ENCODE results near the gene ELF5. TPM values are rescaled to one million over a fixed set of nuclear protein-coding genes. Genes with fewer than 3 reads are reported as not detected.

The ELF5 gene
- total and polyA plus RNA-seq, 2 of the 8 experiments (the other 6 are each of a cell fraction or from before 2014, with no cell fraction given) = not detected

DNA sequence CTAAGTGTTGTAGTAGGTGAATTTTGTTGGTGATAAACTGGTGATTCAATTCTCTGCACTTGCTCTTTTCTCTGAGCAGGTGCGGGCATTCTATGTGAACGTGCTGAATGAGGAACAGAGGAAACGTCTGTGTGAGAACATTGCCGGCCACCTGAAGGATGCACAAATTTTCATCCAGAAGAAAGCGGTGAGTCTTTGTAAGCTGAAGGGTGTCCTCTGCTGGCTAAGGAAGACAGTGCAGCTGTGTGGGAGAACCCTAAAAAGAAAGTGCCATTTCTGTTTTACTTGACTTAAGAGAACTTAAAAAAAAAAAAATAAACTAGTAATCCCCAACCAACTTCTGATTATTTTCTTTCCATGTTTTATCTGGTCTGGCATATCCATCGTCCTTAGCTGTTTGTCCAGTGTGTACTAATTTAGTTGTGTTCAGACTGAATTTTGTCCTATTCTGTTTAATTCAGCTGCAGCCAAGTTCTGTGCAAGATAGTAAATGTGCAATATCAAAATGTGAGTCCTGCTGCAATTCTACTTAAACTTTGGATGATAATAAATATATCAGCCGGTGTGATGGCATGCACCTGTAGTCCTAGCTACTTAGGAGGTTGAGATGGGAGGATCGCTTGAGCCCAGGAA, 45.3 kb downstream of the ELF5 start:
- FAIRE-seq (peak; percentile 36), DNase-seq (ENCODE audit: low read depth in 1 of 2, low spot score in 2 of 2) (peak; percentile 7 to 57)
- Histone ChIP-seq H3K27ac (ENCODE audit: low read depth, low read length) (no peak overlapping the region), H3K14ac (ENCODE audit: insufficient read length) (no peak overlapping the region), H3K9me3 (ENCODE audit: insufficient read depth in 2 of 2, low read depth in 1 of 2, low read length in 1 of 2) (peaks cover 12% of the 10 kb centered on the region in 2 experiments; a peak in 2 of 4 replicates), H3K4me2 (ENCODE audit: insufficient read depth in 1 of 2, low read depth in 2 of 2, low read length in 2 of 2) (no peak overlapping the region), H2AFZ (ENCODE audit: low read length) (no peak overlapping the region), H3K23me2 (ENCODE audit: low read depth, low read length) (no peaks in the 10 kb centered on the region), H3K9ac (replicated peaks in 1 of 4; ENCODE audit: extremely low read depth in 1 of 4, low read depth in 3 of 4, low read length in 3 of 4) (no peak overlapping the region), H3K4ac (replicated peaks; ENCODE audit: insufficient read length, low read depth, low read length) (no peak overlapping the region), H4K20me1 (replicated peaks in 1 of 2; ENCODE audit: control insufficient read depth in 1 of 2, insufficient read depth in 2 of 2, low read length in 2 of 2) (no peaks in the 10 kb centered on the region), H3K23ac (ENCODE audit: insufficient read length) (no peak overlapping the region), H2BK5ac (ENCODE audit: low read depth, low read length) (no peak overlapping the region), H3K18ac (ENCODE audit: extremely low read depth, low read length) (no peak overlapping the region), H3K27me3 (replicated peaks in 1 of 4; ENCODE audit: control insufficient read depth in 3 of 4, extremely low read depth in 1 of 4, insufficient read depth in 3 of 4, low read length in 3 of 4) (no peaks in the 10 kb centered on the region), H3K4me1 (replicated peaks in 1 of 4; ENCODE audit: control insufficient read depth in 3 of 4, insufficient read depth in 4 of 4, low read length in 3 of 4) (no peaks in the 10 kb centered on the region), H3K36me3 (ENCODE audit: control insufficient read depth in 2 of 4, insufficient read depth in 4 of 4, low read length in 3 of 4) (peaks cover 0 to 16% (median 3%) of the 10 kb centered on the region in 4 experiments; a peak in 5 of 8 replicates), H4K91ac (replicated peaks; ENCODE audit: insufficient read length, low read length) (no peak overlapping the region), H2BK20ac (ENCODE audit: low read length) (no peak overlapping the region), H3K79me1 (ENCODE audit: low read depth, low read length) (no peaks in the 10 kb centered on the region), H2BK15ac (ENCODE audit: low read length) (no peak overlapping the region), H3K56ac (replicated peaks; ENCODE audit: insufficient read length, low read depth, low read length) (no peak overlapping the region), H2BK12ac (ENCODE audit: low read depth, low read length) (no peak overlapping the region), H2BK120ac (replicated peaks; ENCODE audit: low read depth, low read length) (no peak overlapping the region), H3K79me2 (ENCODE audit: control insufficient read depth in 1 of 2, insufficient read depth in 2 of 2, low read length in 2 of 2) (no peaks in the 10 kb centered on the region), H2AK5ac (ENCODE audit: low read depth, low read length) (no peak overlapping the region), H4K5ac (ENCODE audit: insufficient read length, low read depth, low read length) (no peak overlapping the region), H4K8ac (ENCODE audit: extremely low read depth, insufficient read depth, low read length) (no peak overlapping the region), H3K4me3 (ENCODE audit: extremely low read depth in 1 of 4, insufficient read depth in 2 of 4, low read depth in 3 of 4, low read length in 4 of 4) (no peak overlapping the region)
- ChIA-PET CTCF (ENCODE audit: partially characterized antibody) (interaction anchor here (0.6 to 3.2 kb wide), 24 partner anchors 9 to 660 kb away, joined by 3 to 10 read pairs (median 4); no protein-coding TSS in a partner anchor), POLR2A (ENCODE audit: partially characterized antibody) (no interaction called here)
- no peak for TF ChIP-seq SP1 (IDR thresholded peaks at IDR 0.05; ENCODE audit: low read depth, low read length)
- TF ChIP-seq, protein P1, sequence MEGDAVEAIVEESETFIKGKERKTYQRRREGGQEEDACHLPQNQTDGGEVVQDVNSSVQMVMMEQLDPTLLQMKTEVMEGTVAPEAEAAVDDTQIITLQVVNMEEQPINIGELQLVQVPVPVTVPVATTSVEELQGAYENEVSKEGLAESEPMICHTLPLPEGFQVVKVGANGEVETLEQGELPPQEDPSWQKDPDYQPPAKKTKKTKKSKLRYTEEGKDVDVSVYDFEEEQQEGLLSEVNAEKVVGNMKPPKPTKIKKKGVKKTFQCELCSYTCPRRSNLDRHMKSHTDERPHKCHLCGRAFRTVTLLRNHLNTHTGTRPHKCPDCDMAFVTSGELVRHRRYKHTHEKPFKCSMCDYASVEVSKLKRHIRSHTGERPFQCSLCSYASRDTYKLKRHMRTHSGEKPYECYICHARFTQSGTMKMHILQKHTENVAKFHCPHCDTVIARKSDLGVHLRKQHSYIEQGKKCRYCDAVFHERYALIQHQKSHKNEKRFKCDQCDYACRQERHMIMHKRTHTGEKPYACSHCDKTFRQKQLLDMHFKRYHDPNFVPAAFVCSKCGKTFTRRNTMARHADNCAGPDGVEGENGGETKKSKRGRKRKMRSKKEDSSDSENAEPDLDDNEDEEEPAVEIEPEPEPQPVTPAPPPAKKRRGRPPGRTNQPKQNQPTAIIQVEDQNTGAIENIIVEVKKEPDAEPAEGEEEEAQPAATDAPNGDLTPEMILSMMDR (IDR thresholded peaks at IDR 0.05; ENCODE audit: control extremely low read depth in 1 of 3, insufficient read depth in 1 of 3, low read depth in 1 of 3, low read length in 3 of 3) = peak; percentile 2 to 74 (median 68)
- peak; percentile 77 to 79 for TF ChIP-seq RAD21 (IDR thresholded peaks at IDR 0.05 in 1 of 2, conservative IDR thresholded peaks at IDR 0.05 in 1 of 2; ENCODE audit: low read depth in 2 of 2, low read length in 2 of 2)
- 83% methylated on average over 8 of the region's 8 CpGs; no CpG with 5 or more reads in 1 of the 2 experiments for WGBS, 2 experiments (ENCODE audit: extremely low coverage in 1 of 2, insufficient coverage in 1 of 2, insufficient read length in 1 of 2, insufficient replicate concordance in 2 of 2, low coverage in 1 of 2, low lambda C conversion rate in 2 of 2, missing lambda C conversion rate in 1 of 2)

Data from H1 (cell line).